ENCODE results near the gene SNED1. TPM values are rescaled to one million over a fixed set of nuclear protein-coding genes. Genes with fewer than 3 reads are reported as not detected.

Gene SNED1
- total RNA-seq, 2 experiments from 2014 or later = 0.69 to 0.78 TPM

GRCh38 chr2:241053576-241054251 is 55.3 kb downstream of the SNED1 start:
- Mint-ChIP-seq H3K4me1 (peaks cover 3% of the 10 kb centered on the region), H3K27ac (no peak overlapping the region), H3K9me3 (ENCODE audit: low read depth) (no peaks in the 10 kb centered on the region), H3K4me3 (no peak overlapping the region), H3K27me3 (no peaks in the 10 kb centered on the region), H3K36me3 (ENCODE audit: low read depth) (no peaks in the 10 kb centered on the region)
- no peak for DNase-seq
- ChIA-PET POLR2A (interaction anchor here (0.5 kb wide), 1 partner anchor 31 kb away, joined by 3 read pairs; no protein-coding TSS in a partner anchor), CTCF (no interaction called here)
- intact Hi-C loops (cut with DNase I, micrococcal nuclease) = no loop called here
- ATAC-seq = no peak

GRCh38 chr2:241061275-241061674 is 62.9 kb downstream of the SNED1 start:
- POLR2A ChIA-PET = no interaction called here
- intact Hi-C loops (cut with DNase I, micrococcal nuclease) = no loop called here
- CTCF ChIA-PET = no interaction called here

GRCh38 chr2:241062389-241063092 is 64.1 kb downstream of the SNED1 start:
- H3K4me3 Mint-ChIP-seq = no peak overlapping the region
- ATAC-seq (no peak), DNase-seq (no peak)
- intact Hi-C loops (cut with DNase I, micrococcal nuclease) = no loop called here
- H3K36me3 Mint-ChIP-seq (ENCODE audit: low read depth) = no peaks in the 10 kb centered on the region
- no peak overlapping the region for H3K27ac Mint-ChIP-seq
- H3K4me1 Mint-ChIP-seq = peaks cover 3% of the 10 kb centered on the region
- POLR2A ChIA-PET = no interaction called here
- CTCF ChIA-PET = no interaction called here
- H3K27me3 Mint-ChIP-seq = no peaks in the 10 kb centered on the region
- no peaks in the 10 kb centered on the region for H3K9me3 Mint-ChIP-seq (ENCODE audit: low read depth)

More at GRCh38 chr2:241061275-241061674, 62.9 kb downstream of the SNED1 start:
- DNase-seq (no peak), ATAC-seq (no peak)
- H3K9me3 Mint-ChIP-seq (ENCODE audit: low read depth) = no peaks in the 10 kb centered on the region
- no peak overlapping the region for H3K27ac Mint-ChIP-seq
- H3K4me3 Mint-ChIP-seq = no peak overlapping the region
- peaks cover 3% of the 10 kb centered on the region for H3K4me1 Mint-ChIP-seq
- H3K36me3 Mint-ChIP-seq (ENCODE audit: low read depth) = no peaks in the 10 kb centered on the region
- no peaks in the 10 kb centered on the region for H3K27me3 Mint-ChIP-seq

DNA sequence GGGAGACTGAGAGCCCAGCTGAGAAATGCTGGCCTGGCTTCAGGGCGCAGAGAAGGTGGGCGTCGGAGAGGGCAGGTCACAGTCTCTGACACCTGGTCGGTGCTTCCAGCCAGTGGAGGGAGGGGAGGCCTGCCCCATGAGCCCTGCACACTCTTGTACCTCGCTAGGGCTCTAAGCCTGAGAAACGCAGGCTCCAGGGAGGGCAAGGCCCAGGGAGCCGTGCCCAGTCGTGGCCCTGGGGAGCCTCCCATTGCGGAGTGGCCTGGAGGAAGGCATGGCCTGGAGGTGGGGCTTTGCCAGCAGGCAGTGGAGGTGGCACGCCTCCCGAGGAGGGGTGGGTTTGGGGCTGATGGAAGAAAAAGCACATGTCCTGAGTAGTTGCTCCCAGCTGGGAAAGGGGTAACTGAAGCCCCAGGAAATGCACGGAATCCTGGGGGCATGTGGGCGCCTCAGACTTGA is 64.7 kb downstream of the SNED1 start:
- ATAC-seq (no peak), DNase-seq (no peak)
- CTCF ChIA-PET = no interaction called here
- Mint-ChIP-seq H3K27ac (no peak overlapping the region), H3K4me1 (no peaks in the 10 kb centered on the region), H3K4me3 (no peak overlapping the region), H3K36me3 (ENCODE audit: low read depth) (no peaks in the 10 kb centered on the region), H3K9me3 (ENCODE audit: low read depth) (no peaks in the 10 kb centered on the region), H3K27me3 (no peaks in the 10 kb centered on the region)
- intact Hi-C loops (cut with DNase I, micrococcal nuclease) = no loop called here
- POLR2A ChIA-PET = no interaction called here

- no peak for ATAC-seq
- POLR2A ChIA-PET = no interaction called here
- no peaks in the 10 kb centered on the region for H3K4me1 Mint-ChIP-seq
- no peak overlapping the region for H3K27ac Mint-ChIP-seq
- intact Hi-C loops (cut with DNase I, micrococcal nuclease) = no loop called here
- H3K9me3 Mint-ChIP-seq (ENCODE audit: low read depth) = no peaks in the 10 kb centered on the region
- no peaks in the 10 kb centered on the region for H3K36me3 Mint-ChIP-seq (ENCODE audit: low read depth)
- H3K4me3 Mint-ChIP-seq = no peak overlapping the region
- DNase-seq = no peak
- CTCF ChIA-PET = no interaction called here
- no peaks in the 10 kb centered on the region for H3K27me3 Mint-ChIP-seq
Observed at GRCh38 chr2:241063587-241063986, 65.2 kb downstream of the SNED1 start.

DNA sequence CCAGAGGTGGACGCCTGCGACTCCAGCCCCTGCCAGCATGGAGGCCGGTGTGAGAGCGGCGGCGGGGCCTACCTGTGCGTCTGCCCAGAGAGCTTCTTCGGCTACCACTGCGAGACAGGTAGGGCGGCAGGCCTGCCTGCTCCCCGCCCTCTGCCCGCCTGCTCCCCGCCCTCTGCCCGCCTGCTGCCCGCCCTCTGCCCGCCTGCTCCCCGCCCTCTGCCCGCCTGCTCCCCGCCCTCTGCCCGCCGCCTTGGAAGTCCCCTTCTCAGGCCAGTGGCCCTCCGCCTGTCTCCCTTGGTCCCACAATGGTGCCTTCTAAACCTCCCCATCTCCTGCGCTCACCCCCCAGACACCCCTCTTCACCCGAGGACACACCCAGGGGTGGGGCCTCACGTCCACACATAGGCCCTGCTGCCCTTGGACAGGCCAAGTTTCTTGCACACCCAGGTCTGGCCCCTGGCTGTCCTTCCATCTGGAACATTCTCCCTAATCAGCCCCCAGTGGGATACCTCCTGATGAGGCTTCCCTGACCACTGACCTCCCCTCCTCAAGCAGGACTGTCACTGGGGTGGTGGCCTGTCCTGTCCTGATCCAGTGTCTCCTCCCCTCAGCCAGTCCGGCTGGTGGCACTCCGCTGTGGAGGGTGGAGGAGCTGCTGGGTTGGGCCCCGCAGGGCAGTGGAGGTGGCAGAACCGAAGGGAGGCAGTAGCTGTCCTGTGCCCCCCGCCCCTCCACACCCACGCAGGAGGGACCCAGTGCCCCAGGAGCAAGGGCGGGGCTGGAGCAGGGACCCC is 65.8 kb downstream of the SNED1 start:
- no peaks in the 10 kb centered on the region for H3K27me3 Mint-ChIP-seq
- DNase-seq (peak; percentile 63), ATAC-seq (peak; percentile 78)
- no peaks in the 10 kb centered on the region for H3K9me3 Mint-ChIP-seq (ENCODE audit: low read depth)
- H3K4me1 Mint-ChIP-seq = no peaks in the 10 kb centered on the region
- no peak overlapping the region for H3K27ac Mint-ChIP-seq
- ChIA-PET CTCF (no interaction called here), POLR2A (no interaction called here)
- no peaks in the 10 kb centered on the region for H3K36me3 Mint-ChIP-seq (ENCODE audit: low read depth)
- intact Hi-C loops (cut with DNase I, micrococcal nuclease) = no loop called here
- no peak overlapping the region for H3K4me3 Mint-ChIP-seq

DNA sequence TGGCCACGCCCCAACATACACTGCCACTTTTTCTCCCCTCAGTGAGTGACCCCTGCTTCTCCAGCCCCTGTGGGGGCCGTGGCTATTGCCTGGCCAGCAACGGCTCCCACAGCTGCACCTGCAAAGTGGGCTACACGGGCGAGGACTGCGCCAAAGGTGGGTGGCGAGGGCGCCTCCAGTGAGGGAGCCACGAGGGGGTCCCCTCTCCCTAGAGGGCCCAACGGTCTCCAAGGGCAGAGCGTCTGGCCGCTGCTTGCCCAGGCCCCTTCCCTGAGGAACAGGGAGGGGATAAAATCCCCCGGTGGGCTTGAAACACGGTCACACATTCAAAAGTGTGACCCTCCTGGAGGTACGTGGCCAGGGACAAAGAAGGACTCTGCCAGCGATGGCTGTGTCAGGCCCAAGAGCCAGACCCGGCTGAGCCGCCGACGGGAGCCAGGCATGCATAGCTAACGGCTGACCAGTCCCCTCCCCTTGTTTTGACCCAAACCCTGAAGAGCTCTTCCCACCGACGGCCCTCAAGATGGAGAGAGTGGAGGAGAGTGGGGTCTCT is 66.5 kb downstream of the SNED1 start:
- no peak for DNase-seq
- Mint-ChIP-seq H3K27me3 (no peaks in the 10 kb centered on the region), H3K4me3 (no peak overlapping the region), H3K9me3 (ENCODE audit: low read depth) (no peaks in the 10 kb centered on the region), H3K36me3 (ENCODE audit: low read depth) (no peaks in the 10 kb centered on the region), H3K4me1 (no peaks in the 10 kb centered on the region), H3K27ac (no peak overlapping the region)
- intact Hi-C loops (cut with DNase I, micrococcal nuclease) = no loop called here
- CTCF ChIA-PET = no interaction called here
- POLR2A ChIA-PET = no interaction called here
- ATAC-seq = no peak

DNA sequence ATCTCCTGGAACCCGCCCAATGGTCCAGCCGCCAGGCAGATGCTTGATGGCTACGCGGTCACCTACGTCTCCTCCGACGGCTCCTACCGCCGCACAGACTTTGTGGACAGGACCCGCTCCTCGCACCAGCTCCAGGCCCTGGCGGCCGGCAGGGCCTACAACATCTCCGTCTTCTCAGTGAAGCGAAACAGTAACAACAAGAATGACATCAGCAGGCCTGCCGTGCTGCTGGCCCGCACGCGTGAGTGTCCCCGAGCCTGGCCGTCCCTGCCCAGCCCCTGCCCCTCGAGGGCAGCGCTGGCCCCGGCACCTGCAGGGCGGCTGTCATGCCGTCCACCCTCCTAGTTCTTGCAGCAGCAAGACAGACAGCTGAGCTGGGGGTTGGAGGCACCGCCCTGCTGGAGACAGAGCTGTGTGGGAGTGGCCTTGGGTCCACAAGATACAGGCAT is 67.0 kb downstream of the SNED1 start:
- no peaks in the 10 kb centered on the region for H3K4me1 Mint-ChIP-seq
- no peaks in the 10 kb centered on the region for H3K36me3 Mint-ChIP-seq (ENCODE audit: low read depth)
- POLR2A ChIA-PET = no interaction called here
- CTCF ChIA-PET = interaction anchor here (0.6 kb wide), 1 partner anchor 626 kb away, joined by 3 read pairs; no protein-coding TSS in a partner anchor
- H3K27me3 Mint-ChIP-seq = no peaks in the 10 kb centered on the region
- ATAC-seq (no peak), DNase-seq (no peak)
- H3K27ac Mint-ChIP-seq = no peak overlapping the region
- H3K9me3 Mint-ChIP-seq (ENCODE audit: low read depth) = no peaks in the 10 kb centered on the region
- intact Hi-C loops (cut with DNase I, micrococcal nuclease) = no loop called here
- H3K4me3 Mint-ChIP-seq = no peak overlapping the region

DNA sequence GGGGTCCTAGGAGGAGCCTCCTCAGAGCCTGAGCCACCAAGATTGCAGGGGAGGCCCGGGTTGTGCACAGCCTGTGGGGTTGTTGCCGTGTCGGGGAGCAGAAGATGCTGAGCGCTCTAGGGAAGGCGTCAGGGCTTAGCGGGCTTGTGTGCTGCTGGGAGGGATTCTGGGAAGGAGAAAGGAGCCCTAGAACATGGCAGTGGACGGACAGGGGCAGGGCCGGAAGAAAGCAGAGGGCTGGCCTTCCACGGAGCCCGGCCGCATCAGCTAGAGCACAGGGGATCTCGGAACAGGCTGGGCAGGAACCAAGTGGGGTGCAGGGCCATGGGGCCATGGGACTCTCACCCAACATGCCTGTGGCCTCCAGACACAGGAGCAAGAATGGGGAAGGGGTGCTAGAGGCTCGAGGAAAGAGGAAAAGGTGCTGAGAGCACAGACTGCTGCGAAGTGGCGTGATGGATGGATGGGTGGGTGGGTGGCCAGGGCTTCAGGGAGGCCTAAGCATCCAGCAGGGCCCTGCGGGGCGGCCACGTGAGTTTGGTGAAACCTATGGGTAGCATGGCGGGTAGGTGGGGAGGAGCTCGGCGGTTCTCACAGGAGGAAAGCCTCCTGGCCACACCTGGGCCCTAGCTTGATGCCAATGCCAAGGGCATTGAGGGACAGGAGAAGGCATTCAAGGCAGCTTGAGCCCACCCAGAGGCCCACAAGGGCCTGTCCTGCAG is 67.9 kb downstream of the SNED1 start:
- Mint-ChIP-seq H3K9me3 (ENCODE audit: low read depth) (no peaks in the 10 kb centered on the region), H3K27me3 (no peaks in the 10 kb centered on the region), H3K36me3 (ENCODE audit: low read depth) (no peaks in the 10 kb centered on the region), H3K4me1 (no peaks in the 10 kb centered on the region), H3K27ac (no peak overlapping the region), H3K4me3 (no peak overlapping the region)
- ChIA-PET POLR2A (no interaction called here), CTCF (interaction anchor here (0.6 kb wide), 2 partner anchors 547 to 625 kb away, joined by 3 read pairs; no protein-coding TSS in a partner anchor)
- DNase-seq (no peak), ATAC-seq (no peak)
- intact Hi-C loops (cut with DNase I, micrococcal nuclease) = no loop called here

- no peaks in the 10 kb centered on the region for H3K9me3 Mint-ChIP-seq (ENCODE audit: low read depth)
- no peaks in the 10 kb centered on the region for H3K27me3 Mint-ChIP-seq
- no peak for DNase-seq
- H3K27ac Mint-ChIP-seq = no peak overlapping the region
- ChIA-PET POLR2A (no interaction called here), CTCF (no interaction called here)
- H3K4me3 Mint-ChIP-seq = no peak overlapping the region
- H3K4me1 Mint-ChIP-seq = no peaks in the 10 kb centered on the region
- H3K36me3 Mint-ChIP-seq (ENCODE audit: low read depth) = no peaks in the 10 kb centered on the region
- intact Hi-C loops (cut with DNase I, micrococcal nuclease) = no loop called here
- ATAC-seq = no peak
Observed at GRCh38 chr2:241066893-241067341, 68.5 kb downstream of the SNED1 start.

DNA sequence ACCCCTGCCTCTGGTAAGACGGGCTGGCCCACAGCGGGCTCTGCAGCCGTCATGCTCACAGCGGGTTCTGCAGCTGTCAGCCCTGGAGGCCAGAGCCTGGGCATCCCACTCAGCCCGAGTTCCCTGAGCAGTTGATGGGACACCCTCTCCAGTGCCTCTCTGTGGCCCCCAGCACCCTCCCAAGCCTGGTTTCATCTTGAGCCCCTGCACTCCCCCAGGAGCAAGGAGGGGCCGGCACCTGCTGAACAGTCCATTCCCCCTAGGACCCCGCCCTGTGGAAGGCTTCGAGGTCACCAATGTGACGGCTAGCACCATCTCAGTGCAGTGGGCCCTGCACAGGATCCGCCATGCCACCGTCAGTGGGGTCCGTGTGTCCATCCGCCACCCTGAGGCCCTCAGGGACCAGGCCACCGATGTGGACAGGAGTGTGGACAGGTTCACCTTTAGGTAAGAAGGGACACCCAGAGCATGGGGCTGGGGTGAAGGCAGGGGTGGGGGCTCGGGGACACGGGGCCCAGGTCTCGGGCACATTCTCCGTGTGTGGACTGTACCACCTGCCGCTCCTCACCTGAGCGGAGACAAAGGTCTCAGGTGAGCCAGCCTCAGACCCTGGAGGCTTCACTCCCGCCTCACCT is 69.2 kb downstream of the SNED1 start:
- Mint-ChIP-seq H3K36me3 (ENCODE audit: low read depth) (no peaks in the 10 kb centered on the region), H3K9me3 (ENCODE audit: low read depth) (no peaks in the 10 kb centered on the region), H3K27me3 (no peaks in the 10 kb centered on the region), H3K27ac (no peak overlapping the region), H3K4me1 (no peaks in the 10 kb centered on the region), H3K4me3 (no peak overlapping the region)
- ChIA-PET POLR2A (no interaction called here), CTCF (interaction anchor here (1.0 kb wide), 1 partner anchor 11 kb away, joined by 3 read pairs; no protein-coding TSS in a partner anchor)
- DNase-seq = no peak
- no peak for ATAC-seq
- intact Hi-C loops (cut with DNase I, micrococcal nuclease) = no loop called here
